ENCODE data around the gene TBC1D2. TPM values are rescaled to one million over a fixed set of nuclear protein-coding genes. Genes with fewer than 3 reads are reported as not detected.

Gene TBC1D2
- total RNA-seq, 1 experiment from 2014 or later, result 11.1 TPM

GRCh38 chr9:98150721-98151120, 104.7 kb downstream of the TBC1D2 start:
- Mint-ChIP-seq H3K4me1 (no peaks in the 10 kb centered on the region), H3K9me3 (no peaks in the 10 kb centered on the region), H3K4me3 (no peak overlapping the region), H3K27ac (peak overlapping the region; percentile 1; the same call in 1 of the 2 replicates), H3K27me3 (ENCODE audit: low read depth) (no peaks in the 10 kb centered on the region), H3K36me3 (peaks cover 24% of the 10 kb centered on the region)
- ATAC-seq, result no peak
- ChIA-PET CTCF (no interaction called here), POLR2A (no interaction called here)
- DNase-seq (ENCODE audit: low spot score), result no peak
- TF ChIP-seq CREM (CRISPR knock-in tag; IDR thresholded peaks at IDR 0.05), result no peak
- TF ChIP-seq ATF2 (CRISPR knock-in tag; IDR thresholded peaks at IDR 0.05; ENCODE audit: borderline replicate concordance, low read depth), result no peak
- TF ChIP-seq TEAD4 (CRISPR knock-in tag; IDR thresholded peaks at IDR 0.05), result no peak
- no peak for TF ChIP-seq STAT6 (CRISPR knock-in tag; conservative IDR thresholded peaks at IDR 0.05; ENCODE audit: low read depth)
- TF ChIP-seq RORB (CRISPR knock-in tag; IDR thresholded peaks at IDR 0.05), result no peak
- no peak for TF ChIP-seq TP53 (CRISPR knock-in tag; IDR thresholded peaks at IDR 0.05)
- no peak for TF ChIP-seq ATF3 (CRISPR knock-in tag; conservative IDR thresholded peaks at IDR 0.05)

- Mint-ChIP-seq H3K4me1 (no peaks in the 10 kb centered on the region), H3K9me3 (no peaks in the 10 kb centered on the region), H3K4me3 (no peak overlapping the region), H3K27ac (peak overlapping the region; percentile 91), H3K36me3 (peaks cover 24% of the 10 kb centered on the region), H3K27me3 (ENCODE audit: low read depth) (no peaks in the 10 kb centered on the region)
- no peak for ATAC-seq
- ChIA-PET POLR2A (no interaction called here), CTCF (no interaction called here)
- no peak for DNase-seq (ENCODE audit: low spot score)
- TF ChIP-seq ERG (CRISPR knock-in tag; IDR thresholded peaks at IDR 0.05) (no peak), STAT6 (CRISPR knock-in tag; conservative IDR thresholded peaks at IDR 0.05; ENCODE audit: low read depth) (no peak), ARID4B (CRISPR knock-in tag; IDR thresholded peaks at IDR 0.05; ENCODE audit: borderline replicate concordance) (no peak)
Observed at GRCh38 chr9:98150164-98150563, 105.3 kb downstream of the TBC1D2 start.

All from WTC11 (cell line).